C1 segment of cervical spinal cord (tissue), 14 donors: ENCODE measurements around the gene TAL1.

Experiments used
- DNase-seq, 14 donors: peaks; one replicate each; lab custom pipeline; 2025; lab: John Stamatoyannopoulos, UW

Gene TAL1

GRCh38 chr1:47188791-47189785, 42.9 kb downstream of the TAL1 start:
- DNase-seq, result no peak

DNA sequence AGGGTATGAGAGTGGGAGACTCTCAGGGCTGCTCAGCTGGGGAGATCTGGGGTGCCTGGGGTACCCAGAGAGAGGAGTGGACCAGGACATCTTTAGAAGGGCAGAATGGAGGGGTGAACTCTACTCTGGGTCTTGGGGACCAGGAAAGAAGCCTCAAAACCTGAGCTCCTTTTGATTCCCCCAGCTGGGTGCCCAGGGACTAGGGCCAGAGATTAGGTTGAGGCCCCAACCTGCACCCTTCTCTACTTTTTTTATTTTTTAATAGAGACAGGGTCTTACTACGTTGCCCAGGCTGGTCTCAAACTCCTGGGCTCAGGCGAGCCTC, 44.1 kb downstream of the TAL1 start:
- no peak for DNase-seq

- no peak for DNase-seq
These were observed 44.6 kb downstream of the TAL1 start for GRCh38 chr1:47187231-47187925.

DNA sequence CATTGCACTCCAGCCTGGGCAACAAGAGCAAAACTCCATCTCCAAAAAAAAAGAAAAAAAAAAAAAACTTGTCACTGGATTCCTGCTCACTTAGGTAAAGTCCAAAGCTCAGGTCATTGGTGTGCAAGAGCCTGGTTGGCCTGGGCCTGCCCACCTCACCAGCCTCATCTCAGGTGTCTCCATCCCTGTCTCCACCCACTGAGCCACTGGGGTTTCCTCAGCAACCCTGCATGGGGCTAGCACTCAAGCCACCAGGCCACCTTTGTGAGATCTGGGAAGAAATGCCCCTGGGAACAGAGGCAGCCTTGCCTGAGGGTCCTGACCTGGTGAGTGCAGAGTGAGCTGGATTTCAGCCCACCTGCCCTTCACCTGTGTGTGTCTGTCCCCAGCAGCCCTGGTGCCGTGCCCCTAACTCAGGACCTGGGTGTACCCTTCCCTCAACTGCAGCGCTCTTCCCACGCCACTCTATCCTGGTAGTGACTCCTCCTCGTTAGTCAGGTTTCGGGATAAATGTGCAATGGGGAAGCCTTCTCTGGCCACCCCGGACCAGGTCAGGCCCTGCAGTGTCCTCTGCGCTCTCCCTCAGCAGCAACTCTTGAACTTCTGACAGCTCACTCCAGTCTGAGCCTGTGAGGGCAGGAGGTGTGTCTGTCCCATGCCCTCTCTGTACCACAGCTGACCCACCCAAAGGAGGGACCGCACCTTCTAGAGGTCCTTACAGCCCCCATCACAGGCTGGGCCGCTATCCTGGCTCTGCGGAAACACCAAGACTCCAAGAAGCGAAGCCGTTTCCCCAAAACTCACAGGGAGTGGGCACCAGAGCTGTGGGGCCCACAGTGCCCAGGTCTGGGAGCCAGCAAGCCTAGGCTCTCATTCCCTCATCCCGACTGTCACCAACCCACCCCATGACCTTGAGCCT, 45.5 kb downstream of the TAL1 start:
- DNase-seq, result no peak

DNA sequence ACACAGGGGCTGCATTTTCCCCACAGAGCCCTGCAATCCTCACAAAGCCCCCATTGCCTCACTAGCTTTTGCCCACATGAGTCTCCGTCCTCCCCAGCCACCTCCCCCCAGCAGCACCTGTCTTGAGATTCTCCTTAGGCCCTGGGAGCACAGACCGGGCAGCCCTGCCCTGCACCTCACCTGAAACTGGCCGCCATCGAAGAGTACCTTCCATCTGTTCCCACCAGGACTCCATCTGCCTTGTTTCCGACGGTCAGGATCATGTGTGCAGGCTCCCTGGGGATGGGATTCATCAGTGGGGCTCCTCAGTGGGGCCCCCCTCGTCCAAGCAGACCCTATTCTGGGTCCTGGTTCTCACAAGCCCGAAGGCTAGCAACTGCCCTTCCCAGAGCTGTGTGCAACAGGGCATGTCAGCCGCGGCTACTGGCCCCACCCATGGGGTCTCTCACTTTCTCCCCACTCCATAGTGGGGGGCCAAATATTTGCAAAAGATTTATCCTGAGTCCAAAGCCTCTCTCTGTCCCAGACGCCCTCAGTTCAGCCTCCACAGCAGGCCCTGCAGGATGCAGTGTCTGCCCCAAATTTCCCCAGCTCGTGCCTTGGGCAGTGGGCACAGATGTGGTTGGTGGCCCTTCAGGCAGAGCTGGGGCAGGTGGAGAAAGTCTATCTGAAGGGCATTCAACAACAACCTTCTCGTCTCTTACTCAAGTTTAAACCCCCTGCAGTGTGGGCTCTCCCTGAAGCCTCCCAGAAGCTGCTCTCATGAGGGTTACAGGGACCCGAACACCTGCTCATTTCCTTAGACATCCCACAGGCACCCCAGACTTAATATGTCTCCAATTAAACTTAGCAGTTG, 47.0 kb downstream of the TAL1 start:
- no peak for DNase-seq

DNA sequence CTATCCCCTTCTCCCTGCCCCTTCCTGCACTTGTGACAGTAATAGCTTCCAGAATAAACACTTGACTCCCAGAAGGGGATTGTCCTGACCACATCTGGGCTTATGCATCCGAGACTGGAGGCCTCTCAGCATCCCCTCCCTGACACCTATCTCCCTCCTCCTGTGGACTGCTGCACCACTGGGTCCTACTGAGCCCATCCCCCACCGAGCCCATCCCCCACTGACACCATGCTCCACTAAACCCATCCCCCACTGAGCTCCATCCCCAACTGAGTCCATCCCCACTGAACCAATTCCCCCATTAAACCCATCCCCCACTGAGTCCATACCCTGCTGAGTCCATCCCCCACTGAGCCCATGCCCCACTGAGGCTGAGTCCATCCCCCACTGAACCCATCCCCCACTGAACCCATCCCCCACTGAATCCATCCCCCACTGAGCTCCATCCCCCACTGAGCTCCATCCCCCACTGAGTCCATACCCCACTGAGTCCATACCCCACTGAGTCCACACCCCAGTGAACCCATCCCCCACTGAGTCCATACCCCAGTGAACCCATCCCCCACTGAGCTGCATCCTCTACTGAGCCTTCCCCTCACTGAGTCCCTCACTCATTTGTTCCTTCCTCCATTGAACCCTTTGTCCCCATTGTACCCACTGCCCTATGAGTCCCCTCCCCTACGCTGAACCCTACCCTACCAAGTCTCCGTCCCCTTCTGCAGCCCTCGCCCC, 47.8 kb downstream of the TAL1 start:
- DNase-seq, result no peak

DNA sequence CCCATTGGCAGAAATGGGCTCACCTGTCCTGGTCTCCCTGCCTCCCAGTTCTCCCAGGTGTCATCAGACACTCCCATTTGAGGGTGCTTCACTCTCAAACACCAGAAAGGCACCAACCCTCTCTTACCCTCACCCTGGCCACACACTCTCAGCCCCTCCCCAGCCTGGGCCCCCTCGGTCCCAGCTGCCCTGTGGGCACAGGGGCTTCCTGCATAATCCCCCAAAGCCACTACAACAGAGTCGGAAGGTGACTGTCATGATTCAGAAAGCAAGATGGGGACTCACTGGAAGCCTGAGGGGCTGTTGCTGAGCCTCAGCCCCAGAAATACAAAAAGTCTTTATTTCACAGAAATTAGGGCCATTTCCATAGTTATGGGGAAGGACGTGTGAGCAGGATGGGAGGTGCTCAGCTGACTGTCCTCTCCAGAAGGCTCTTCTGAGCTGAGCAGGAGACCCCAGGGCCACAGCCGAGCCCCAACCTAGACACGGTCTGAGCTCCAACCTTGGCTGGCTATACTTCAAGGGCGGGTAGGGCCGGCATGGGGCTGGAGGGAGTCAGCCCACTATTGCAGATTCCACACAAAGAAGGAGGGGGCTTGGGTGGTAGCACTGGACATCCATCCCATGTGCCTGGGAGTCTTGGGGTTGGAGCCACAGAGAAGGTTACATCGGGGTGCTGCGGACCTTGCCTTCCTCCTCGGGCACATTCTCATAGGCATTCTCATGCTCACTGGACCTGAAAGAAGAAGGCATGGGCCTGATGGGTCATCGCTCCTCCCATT, 48.5 kb downstream of the TAL1 start:
- no peak for DNase-seq

DNA sequence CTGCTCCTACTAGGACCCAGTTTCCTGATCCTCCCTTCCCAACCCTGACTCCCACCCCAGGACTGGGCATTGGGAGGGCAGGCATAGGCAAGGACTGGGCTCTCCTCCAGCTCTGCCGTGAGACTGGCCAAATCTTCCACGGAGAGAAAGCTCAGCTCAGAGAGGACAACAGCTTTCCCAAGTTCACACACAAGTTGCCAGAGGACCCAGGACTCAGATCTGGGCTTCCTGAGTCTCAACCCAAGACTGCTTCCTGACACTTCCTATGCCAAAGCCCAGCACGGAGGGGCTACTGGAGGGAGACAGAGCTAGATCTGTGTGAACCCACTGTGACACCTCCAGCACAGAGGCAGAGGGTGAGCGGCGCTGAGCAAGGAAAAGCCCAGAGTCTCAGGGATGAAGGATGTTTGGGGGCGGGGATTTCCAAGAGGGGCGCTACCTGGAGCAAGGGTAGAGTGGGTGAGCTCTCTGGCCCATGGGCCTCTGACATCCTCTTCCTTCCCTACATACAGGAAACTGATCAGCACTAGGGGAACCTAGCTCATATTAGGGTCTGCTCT, 49.3 kb downstream of the TAL1 start:
- DNase-seq, result peak in 1 of 14 donors; percentile 13

DNA sequence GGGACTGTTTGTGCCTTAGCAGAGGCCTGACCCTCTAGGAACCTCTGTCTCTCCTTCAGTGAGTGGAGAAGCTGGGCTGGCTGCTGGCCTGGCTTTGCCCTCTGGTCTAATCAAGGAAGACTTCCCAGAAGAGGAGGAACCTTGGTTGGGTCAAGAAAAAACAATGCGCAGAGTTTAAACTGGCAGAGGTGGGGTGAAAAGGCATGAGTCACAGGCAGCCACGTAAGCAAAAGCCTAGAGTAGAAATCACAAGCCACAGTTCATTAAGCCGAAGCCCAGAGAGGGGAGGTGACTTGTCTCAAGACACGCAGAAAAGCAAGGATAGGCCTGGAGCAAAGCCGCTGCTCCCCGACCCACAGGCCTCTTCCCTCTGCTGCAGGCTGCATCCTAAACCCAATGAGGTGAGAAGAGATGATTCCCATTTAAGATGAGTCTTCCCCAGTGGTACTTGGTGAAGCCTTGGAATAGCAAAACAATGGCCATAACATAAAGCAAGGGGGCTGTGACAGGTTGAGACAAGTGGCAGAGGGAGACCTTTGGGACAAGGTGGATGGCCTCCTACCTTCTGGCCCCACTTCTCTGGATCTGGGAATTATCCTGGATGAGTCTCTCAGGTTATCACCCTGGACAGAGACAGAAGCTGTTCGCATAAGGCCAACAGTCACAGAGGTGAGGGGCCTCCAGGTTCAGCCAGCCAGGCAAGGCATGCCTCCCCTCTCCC, 49.9 kb downstream of the TAL1 start:
- DNase-seq, result no peak

DNA sequence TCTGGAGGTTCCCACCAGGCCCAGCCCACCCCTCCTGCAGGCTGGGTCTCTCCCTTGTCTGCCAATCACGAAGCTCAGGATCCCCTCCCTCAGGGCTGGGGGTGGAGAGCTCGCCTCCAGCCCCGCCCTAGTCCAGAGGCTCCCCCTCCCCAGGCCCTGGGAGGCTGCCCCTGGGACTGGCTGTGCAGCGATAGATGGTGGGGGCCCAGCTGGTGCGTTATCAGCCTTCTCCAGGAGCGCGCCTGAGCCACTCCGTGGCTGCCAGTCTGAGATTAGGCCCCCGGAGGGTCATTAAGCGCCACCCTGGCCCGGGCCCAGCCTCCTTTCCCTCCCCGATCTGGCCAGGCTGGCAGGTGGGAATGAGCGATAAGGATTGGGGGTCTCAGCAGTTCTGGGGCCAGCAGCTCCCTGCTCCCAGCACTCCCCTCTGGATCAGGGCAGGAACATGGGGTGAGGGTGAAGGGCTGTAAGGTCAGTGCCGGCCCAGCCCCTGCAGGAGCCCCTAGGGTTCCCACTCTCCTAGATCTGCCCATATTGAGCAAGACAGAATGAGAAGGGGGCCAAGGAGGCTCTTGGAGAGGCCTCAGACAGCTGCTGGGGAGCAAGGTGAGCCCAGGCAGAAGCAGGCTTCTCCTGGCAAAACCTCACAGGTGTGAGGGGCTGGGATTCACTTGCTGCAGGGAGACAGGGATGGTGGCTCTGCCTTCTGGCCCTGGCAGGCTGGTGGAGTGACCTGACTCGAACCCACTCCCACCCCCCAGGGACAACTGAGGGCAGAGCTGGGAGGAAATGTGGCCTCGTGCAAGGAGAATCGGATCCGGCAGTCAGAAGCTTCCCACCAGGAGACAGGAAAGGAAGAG, 50.7 kb downstream of the TAL1 start:
- DNase-seq, result no peak

- DNase-seq, result no peak
These were observed 51.4 kb downstream of the TAL1 start for GRCh38 chr1:47180603-47181094.

DNA sequence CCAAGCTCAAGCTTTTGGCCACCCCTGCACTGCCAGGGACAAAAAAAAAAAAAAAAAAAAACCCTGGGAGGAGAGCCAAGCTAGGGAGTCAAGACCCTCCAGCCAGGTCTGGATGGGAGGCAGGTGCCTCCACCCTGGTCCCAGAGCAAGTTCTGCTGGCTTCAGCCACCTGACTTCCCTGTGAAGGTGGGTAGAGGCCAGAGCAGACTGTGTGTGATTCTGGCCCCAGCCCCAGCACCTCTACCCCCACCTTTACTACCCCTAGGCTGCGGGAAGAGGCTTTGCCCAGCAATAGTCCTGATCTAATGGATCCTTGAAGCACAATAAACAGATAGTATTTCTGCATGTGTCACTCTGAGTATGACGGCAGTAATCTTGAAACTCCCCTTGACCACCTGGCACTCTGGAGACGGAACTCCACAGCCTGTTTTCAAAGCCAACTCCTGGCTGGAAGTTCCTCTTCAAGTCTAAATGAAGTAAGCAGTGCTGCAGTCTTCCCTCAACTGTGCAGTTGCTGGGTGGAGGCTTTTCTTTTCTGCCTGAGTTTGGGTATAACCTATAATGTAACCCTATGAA, 51.9 kb downstream of the TAL1 start:
- DNase-seq, result no peak

GRCh38 chr1:47179017-47179987, 52.7 kb downstream of the TAL1 start:
- peak in 11 of 14 donors; percentile 27 to 79 (median 57) for DNase-seq

GRCh38 chr1:47178654-47179016, 53.4 kb downstream of the TAL1 start:
- DNase-seq, result no peak

DNA sequence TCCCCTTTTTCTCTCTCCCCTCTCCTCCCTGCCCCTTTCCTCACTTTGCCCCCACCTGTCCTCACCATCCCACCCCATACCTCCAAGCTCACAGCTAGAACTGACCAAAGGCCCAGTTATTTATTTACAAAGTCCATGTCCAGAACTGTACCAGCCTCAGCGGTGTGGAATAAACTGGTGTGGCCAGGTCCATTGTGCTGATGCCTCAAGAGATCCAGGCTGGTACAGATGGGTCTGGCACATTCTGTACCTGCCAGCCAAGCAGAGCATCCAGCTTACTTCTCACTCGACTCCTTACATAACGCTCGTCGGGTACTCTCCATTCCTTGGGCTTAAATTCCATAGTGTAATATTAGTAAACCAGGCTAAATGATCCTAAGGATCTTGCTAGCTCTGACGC, 54.0 kb downstream of the TAL1 start:
- no peak for DNase-seq
